Ovary (tissue), 10 donors: ENCODE results near the gene ASCL3. TPM values are rescaled to one million over a fixed set of nuclear protein-coding genes. Genes with fewer than 3 reads are reported as not detected.
"Not testable (repeated sequence)": the region's sequence is repeated elsewhere in the genome, so short reads cannot be mapped to it uniquely, and the experiment has no call there.

Experiments used
- DNase-seq, 5 donors: peaks; one replicate each; pipeline ENCODE4 v3.0.0-alpha.2; 2019 to 2020
- H3K27ac ChIP-seq, 2 donors: fragments of 200-600 bp; one replicate each; pipeline versions ENCODE4 v1.5.1 to v1.8.0; 2019 to 2022
- H3K27me3 ChIP-seq: fragments of 200-600 bp; one replicate; pipeline ENCODE4 v1.8.0; 2022
- H3K36me3 ChIP-seq: fragments of 200-600 bp; sonication (generic); one replicate; pipeline ENCODE4 v1.5.1; 2019
- H3K4me1 ChIP-seq: one replicate; pipeline ENCODE4 v1.8.1; 2013; ENCODE audit warnings: mild to moderate bottlenecking, moderate library complexity; ENCODE audit not compliant: insufficient read depth
- H3K4me3 ChIP-seq: fragments of 200-600 bp; sonication (generic); one replicate; pipeline ENCODE4 v1.5.1; 2017
- H3K9me3 ChIP-seq, 2 donors: fragments of 200-600 bp in 1 of 2; sonication (generic) in 1 of 2; one replicate each; pipeline versions ENCODE4 v1.5.1 to v1.8.1; 2013 to 2019; ENCODE audit warnings: mild to moderate bottlenecking in 1 of 2, moderate library complexity in 1 of 2
- EP300 ChIP-seq: sonication (generic); formaldehyde crosslinking; IDR thresholded peaks from one replicate; pipeline ENCODE4 v1.6.1; 2017; ENCODE audit warnings: antibody characterized with exemption
- POLR2A ChIP-seq: fragments of 450-650 bp; IDR thresholded peaks from one replicate; pipeline ENCODE4 v1.6.1; 2017; ENCODE audit warnings: antibody characterized with exemption, mild to moderate bottlenecking, moderate library complexity
- WGBS, 3 donors: extraction: QIAGEN DNeasy Blood & Tissue Kit in 1 of 3; methylation state at CpG; one replicate each; pipeline versions ENCODE4 v1.1.5 to v1.1.7; 2013 to 2017; 5-methylcytosine and 5-hydroxymethylcytosine counted together
- intact Hi-C, 4 donors: fragments of 100-400 bp; cut with DNase I; formaldehyde crosslinking; loops; one replicate each; pipeline versions ENCODE4 v1.11.0 to v1.15.1; 2022 to 2023
- long read RNA-seq, 3 donors: library from polyadenylated mRNA in 2 of 3; unstranded in 2 of 3; transcript quantifications; one replicate each; pipeline ENCODE4 v2.0.0 and lab custom pipeline, GENCODE V29; 2021 to 2026
- polyA plus RNA-seq, 2 donors: library from polyadenylated mRNA; stranded (reverse); fragments of 200-250 nt in 1 of 2; fragments of 350-450 nt in 1 of 2; fragmentation: Illumina TruSeq in 1 of 2; extraction: RNeasy Lipid Tissue Mini Kit (QIAGEN cat#74804) in 1 of 2; gene quantifications; one replicate each; pipeline ENCODE4 v1.2.3, GENCODE V29; 2013 to 2014
- total RNA-seq, 7 donors: library from RNA; depleted of rRNA in 2 of 7; stranded (reverse); fragments of >200 nt in 2 of 7; fragmentation: NEBNext Ultra II Directional in 3 of 7; extraction: Animal tissue kit (Norgen Biotek cat#: 25700) in 3 of 7; gene quantifications; one replicate each; pipeline versions ENCODE4 v1.1.0 to v1.2.4, GENCODE V29; 2016 to 2023
- TF ChIP-seq, protein P1 (sequence below), 3 donors: fragments of 450-650 bp in 2 of 3; fragments of 200-600 bp in 1 of 3; IDR thresholded peaks; one replicate each; pipeline versions ENCODE4 v1.5.1 to v1.8.0; 2016 to 2022; ENCODE audit warnings: antibody characterized with exemption in 3 of 3, mild to moderate bottlenecking in 1 of 3
- donor health status: DM: no; HTN: no; CAD: no; lungs with moderate emphysema.
- donor health status: DM: no; HTN: no; CAD: no.
- donor health status: Bipolar disorder and iron deficiency.
- donor health status: DM: yes; HTN: yes; CAD: no.
- donor health status: DM: no; HTN: no; CAD: no.
- donor health status: DM: yes; HTN: yes; CAD: no.

Gene ASCL3, protein sequence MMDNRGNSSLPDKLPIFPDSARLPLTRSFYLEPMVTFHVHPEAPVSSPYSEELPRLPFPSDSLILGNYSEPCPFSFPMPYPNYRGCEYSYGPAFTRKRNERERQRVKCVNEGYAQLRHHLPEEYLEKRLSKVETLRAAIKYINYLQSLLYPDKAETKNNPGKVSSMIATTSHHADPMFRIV
- total RNA-seq (not detected), polyA plus RNA-seq (not detected)
- long read RNA-seq, donor 1, partial matches to known transcripts: 0 of 1 reads
- long read RNA-seq, donor 1, other reads (novel, unspliced or antisense): 0 of 1 reads
- long read RNA-seq, donor 2: 0 reads
- long read RNA-seq, donor 3: 0 reads

DNA sequence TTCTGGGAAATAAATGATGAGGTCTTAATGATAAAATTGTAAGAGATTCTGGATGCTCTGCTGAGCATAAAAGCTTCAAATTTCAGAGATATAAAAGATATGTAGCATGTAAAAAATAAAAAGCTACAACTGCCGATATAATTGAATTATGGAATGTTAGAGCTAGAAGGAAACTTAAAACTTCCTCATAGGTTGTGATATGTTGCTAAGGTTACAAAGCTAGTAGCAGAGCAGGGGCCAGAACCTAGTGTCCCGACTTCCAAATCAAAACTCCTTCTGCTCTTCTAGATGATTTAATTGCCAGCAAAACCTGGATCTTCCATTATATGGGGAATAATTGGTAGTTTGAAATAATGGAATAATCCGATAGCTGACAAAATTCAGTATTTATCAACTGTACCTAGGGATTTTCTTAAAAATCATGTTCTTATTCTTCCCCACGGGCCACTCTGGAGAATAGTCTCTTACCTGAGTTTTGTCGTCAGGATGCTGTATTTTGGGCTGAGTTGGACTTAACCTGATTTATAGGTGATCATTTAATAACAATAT, at the start of gene ASCL3:
Gene ASCL3 (minus strand): TSS at position 499 of the 549 bp plus-strand sequence. CDS start 4,855 bp downstream, outside the sequence.
- DNase-seq: no peak
- Histone ChIP-seq H3K9me3 (no peaks in the 10 kb centered on the region), H3K4me1 (peaks cover 1% of the 10 kb centered on the region), H3K4me3 (no peak within 1 kb of the TSS), H3K36me3 (no peaks in the 10 kb centered on the region), H3K27me3 (no peaks in the 10 kb centered on the region), H3K27ac (no peak within 1 kb of the TSS)
- intact Hi-C loops: no loop called here
- no peak for TF ChIP-seq POLR2A
- TF ChIP-seq EP300: no peak
- TF ChIP-seq, protein P1, sequence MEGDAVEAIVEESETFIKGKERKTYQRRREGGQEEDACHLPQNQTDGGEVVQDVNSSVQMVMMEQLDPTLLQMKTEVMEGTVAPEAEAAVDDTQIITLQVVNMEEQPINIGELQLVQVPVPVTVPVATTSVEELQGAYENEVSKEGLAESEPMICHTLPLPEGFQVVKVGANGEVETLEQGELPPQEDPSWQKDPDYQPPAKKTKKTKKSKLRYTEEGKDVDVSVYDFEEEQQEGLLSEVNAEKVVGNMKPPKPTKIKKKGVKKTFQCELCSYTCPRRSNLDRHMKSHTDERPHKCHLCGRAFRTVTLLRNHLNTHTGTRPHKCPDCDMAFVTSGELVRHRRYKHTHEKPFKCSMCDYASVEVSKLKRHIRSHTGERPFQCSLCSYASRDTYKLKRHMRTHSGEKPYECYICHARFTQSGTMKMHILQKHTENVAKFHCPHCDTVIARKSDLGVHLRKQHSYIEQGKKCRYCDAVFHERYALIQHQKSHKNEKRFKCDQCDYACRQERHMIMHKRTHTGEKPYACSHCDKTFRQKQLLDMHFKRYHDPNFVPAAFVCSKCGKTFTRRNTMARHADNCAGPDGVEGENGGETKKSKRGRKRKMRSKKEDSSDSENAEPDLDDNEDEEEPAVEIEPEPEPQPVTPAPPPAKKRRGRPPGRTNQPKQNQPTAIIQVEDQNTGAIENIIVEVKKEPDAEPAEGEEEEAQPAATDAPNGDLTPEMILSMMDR (IDR thresholded peaks at IDR 0.05): no peak
- whole genome bisulfite sequencing, 3 donors: 74% methylated on average over 5 of the region's 5 CpGs

- Histone ChIP-seq H3K4me3 (no peak overlapping the region), H3K27me3 (no peaks in the 10 kb centered on the region), H3K27ac (no peak overlapping the region), H3K4me1 (no peaks in the 10 kb centered on the region), H3K9me3 (no peaks in the 10 kb centered on the region), H3K36me3 (no peaks in the 10 kb centered on the region)
- DNase-seq: no peak
- intact Hi-C loops: no loop called here
- 72 to 77% (median 76%) methylated on average over 1 of the region's 1 CpG for WGBS, 3 donors
- TF ChIP-seq, protein P1 (IDR thresholded peaks at IDR 0.05): no peak
- no peak for TF ChIP-seq POLR2A
- TF ChIP-seq EP300: no peak
Measured at GRCh38 chr11:8989453-8989852, 46.6 kb upstream of the ASCL3 start.

DNA sequence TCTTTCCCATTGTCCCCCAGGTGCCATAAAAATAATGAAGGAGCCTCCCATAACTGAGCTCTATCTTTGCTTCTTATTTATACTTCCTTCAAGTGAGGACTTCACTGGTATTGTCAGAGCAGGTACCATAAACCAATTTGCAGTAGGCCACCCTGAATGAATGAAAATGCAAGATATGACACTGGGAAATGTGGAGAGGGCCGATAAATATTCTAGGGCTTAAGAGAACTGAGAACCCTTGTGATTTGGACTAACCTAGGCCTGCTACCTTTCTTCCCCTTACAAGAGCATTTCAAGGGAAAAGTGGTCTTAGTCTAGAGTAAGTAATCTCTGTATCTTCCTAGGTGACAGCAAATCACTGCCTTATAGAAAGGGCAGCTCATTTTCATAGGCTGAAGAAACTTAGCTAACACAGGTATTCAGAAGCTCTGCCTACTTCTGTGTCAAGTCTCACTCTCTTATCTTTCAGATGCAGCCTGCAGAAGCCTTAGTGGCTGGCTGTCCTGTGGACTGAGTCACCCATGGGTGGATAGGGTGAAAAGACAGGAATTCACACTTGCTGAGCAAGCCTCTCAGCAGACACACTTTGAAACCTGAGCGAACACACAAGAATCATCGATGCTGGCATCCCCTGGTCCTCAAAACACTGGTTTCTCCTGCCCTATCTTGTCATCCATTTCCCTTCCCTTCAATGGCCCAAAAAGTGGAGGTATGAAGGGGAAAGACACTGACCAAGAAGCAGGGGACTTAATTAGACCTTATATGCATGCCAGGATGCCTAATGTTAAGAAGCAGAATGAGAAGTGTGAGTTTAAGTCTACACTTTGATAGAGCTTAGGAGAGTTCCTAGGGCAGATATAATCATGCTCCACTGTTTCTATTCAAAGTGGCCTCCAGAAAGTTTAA, 45.8 kb upstream of the ASCL3 start:
- Histone ChIP-seq H3K27me3 (no peaks in the 10 kb centered on the region), H3K4me1 (no peaks in the 10 kb centered on the region), H3K4me3 (no peak overlapping the region), H3K27ac (no peak overlapping the region), H3K36me3 (no peaks in the 10 kb centered on the region), H3K9me3 (no peaks in the 10 kb centered on the region)
- DNase-seq: no peak
- WGBS, 3 donors: 60 to 61% (median 61%) methylated on average over 3 of the region's 3 CpGs
- intact Hi-C loops: no loop called here
- TF ChIP-seq EP300 (no peak), POLR2A (no peak)
- TF ChIP-seq, protein P1 (IDR thresholded peaks at IDR 0.05): no peak

GRCh38 chr11:8987446-8987845, 44.6 kb upstream of the ASCL3 start:
- Histone ChIP-seq H3K9me3 (no peaks in the 10 kb centered on the region), H3K4me3 (no peak overlapping the region), H3K36me3 (no peaks in the 10 kb centered on the region), H3K27me3 (no peaks in the 10 kb centered on the region), H3K27ac (no peak overlapping the region), H3K4me1 (no peaks in the 10 kb centered on the region)
- no peak for TF ChIP-seq EP300
- TF ChIP-seq, protein P1 (IDR thresholded peaks at IDR 0.05): no peak
- no peak for TF ChIP-seq POLR2A
- intact Hi-C loops: no loop called here
- no peak for DNase-seq
- 83 to 89% (median 84%) methylated on average over 2 of the region's 2 CpGs for WGBS, 3 donors

GRCh38 chr11:8986772-8987171, 44.0 kb upstream of the ASCL3 start:
- H3K27me3 ChIP-seq, H3K9me3 ChIP-seq, H3K4me1 ChIP-seq, H3K27ac ChIP-seq, DNase-seq, H3K36me3 ChIP-seq, intact Hi-C loops, H3K4me3 ChIP-seq: not testable (repeated sequence)
- WGBS, 3 donors: 95 to 96% (median 96%) methylated on average over 6 of the region's 6 CpGs
